ENCODE results near the gene RETREG3.

DNA sequence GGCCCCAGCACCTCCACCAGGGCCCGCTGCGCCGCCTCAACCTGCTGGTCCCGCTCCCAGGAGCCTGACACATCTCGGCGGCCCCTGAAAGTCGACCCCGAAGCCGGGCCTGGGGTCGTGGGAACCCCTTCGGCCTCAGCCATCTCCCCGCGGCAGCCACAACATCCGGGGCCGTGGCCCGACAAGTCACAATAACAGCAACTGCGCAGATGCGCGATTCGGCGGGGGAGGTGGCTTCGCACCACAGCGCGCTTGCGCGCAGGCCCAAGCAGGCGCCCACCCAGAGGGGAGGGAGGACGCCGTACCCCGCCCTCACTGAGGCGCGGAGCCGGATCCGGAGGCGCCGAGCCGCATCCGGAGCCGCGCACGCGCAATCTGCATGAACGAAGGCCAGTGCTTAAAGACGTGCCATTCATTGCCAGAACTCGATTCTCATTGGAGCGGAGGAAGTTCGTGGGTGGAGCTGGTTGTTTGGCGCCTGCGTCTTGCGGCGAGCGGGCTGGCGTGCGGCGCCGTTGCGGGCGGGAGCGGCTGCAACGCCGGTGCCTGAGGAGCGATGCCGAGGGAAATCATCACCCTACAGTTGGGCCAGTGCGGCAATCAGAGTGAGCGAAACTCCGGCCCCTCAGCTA is at the start of gene RETREG3, which contains the start of gene TUBG1:
- TF ChIP-seq, protein P1, sequence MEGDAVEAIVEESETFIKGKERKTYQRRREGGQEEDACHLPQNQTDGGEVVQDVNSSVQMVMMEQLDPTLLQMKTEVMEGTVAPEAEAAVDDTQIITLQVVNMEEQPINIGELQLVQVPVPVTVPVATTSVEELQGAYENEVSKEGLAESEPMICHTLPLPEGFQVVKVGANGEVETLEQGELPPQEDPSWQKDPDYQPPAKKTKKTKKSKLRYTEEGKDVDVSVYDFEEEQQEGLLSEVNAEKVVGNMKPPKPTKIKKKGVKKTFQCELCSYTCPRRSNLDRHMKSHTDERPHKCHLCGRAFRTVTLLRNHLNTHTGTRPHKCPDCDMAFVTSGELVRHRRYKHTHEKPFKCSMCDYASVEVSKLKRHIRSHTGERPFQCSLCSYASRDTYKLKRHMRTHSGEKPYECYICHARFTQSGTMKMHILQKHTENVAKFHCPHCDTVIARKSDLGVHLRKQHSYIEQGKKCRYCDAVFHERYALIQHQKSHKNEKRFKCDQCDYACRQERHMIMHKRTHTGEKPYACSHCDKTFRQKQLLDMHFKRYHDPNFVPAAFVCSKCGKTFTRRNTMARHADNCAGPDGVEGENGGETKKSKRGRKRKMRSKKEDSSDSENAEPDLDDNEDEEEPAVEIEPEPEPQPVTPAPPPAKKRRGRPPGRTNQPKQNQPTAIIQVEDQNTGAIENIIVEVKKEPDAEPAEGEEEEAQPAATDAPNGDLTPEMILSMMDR (IDR thresholded peaks at IDR 0.05; ENCODE audit: borderline replicate concordance, extremely low read depth, low read length, poor library complexity, severe bottlenecking): peak; percentile 47
- TF ChIP-seq EZH2 (IDR thresholded peaks at IDR 0.05; ENCODE audit: borderline replicate concordance, low read depth, low read length, severe bottlenecking): no peak
